Smooth muscle cell (in vitro differentiated cells): Measurements from ENCODE around the gene MBNL2. TPM values are rescaled to one million over a fixed set of nuclear protein-coding genes. Genes with fewer than 3 reads are reported as not detected.
A peak's percentile ranks its signal among the peaks of the same experiment; 100 is the strongest.

Experiments used
- DNase-seq: peaks from one replicate; lab custom pipeline; 2025; ENCODE audit not compliant: unreplicated experiment; lab: John Stamatoyannopoulos, UW
- H2AFZ ChIP-seq: fragments of 200-600 bp; sonication (generic); 2 replicates; pipeline ENCODE4 v1.6.0; 2016; ENCODE audit warnings: antibody characterized with exemption, low read depth, mild to moderate bottlenecking
- H3F3A ChIP-seq: fragments of 200-600 bp; sonication (generic); 2 replicates; pipeline ENCODE4 v1.6.0; 2017; ENCODE audit warnings: antibody characterized with exemption, low read depth
- H3K27ac ChIP-seq: fragments of 200-600 bp; sonication (generic); 2 replicates; pipeline ENCODE4 v1.5.1; 2016; ENCODE audit warnings: low read depth, mild to moderate bottlenecking
- H3K27me3 ChIP-seq: fragments of 200-600 bp; sonication (generic); 2 replicates; pipeline ENCODE4 v1.6.1; 2016; ENCODE audit warnings: low read depth, mild to moderate bottlenecking
- H3K36me3 ChIP-seq: fragments of 200-600 bp; sonication (generic); 2 replicates; pipeline ENCODE4 v1.5.1; 2016; ENCODE audit warnings: low read depth
- H3K4me1 ChIP-seq: fragments of 200-600 bp; sonication (generic); 2 replicates; pipeline ENCODE4 v1.5.1; 2016; ENCODE audit warnings: low read depth
- H3K4me2 ChIP-seq: fragments of 200-600 bp; sonication (generic); 2 replicates; pipeline ENCODE4 v1.6.0; 2016; ENCODE audit warnings: mild to moderate bottlenecking
- H3K4me3 ChIP-seq: fragments of 200-600 bp; sonication (generic); 2 replicates; pipeline ENCODE4 v1.5.1; 2016; ENCODE audit warnings: mild to moderate bottlenecking
- H3K79me2 ChIP-seq: fragments of 200-600 bp; sonication (generic); 2 replicates; pipeline ENCODE4 v1.6.0; 2016; ENCODE audit warnings: low read depth, mild to moderate bottlenecking
- H3K9ac ChIP-seq: fragments of 200-600 bp; sonication (generic); 2 replicates; pipeline ENCODE4 v1.6.0; 2016; ENCODE audit warnings: low read depth
- H3K9me3 ChIP-seq: fragments of 200-600 bp; sonication (generic); replicated peaks from 2 replicates; pipeline ENCODE4 v1.5.1; 2016; ENCODE audit warnings: low read depth
- H4K20me1 ChIP-seq: fragments of 200-600 bp; sonication (generic); 2 replicates; pipeline ENCODE4 v1.6.0; 2016; ENCODE audit warnings: low read depth
- CTCF ChIP-seq: fragments of 200-600 bp; sonication (generic); IDR thresholded peaks from 2 replicates; pipeline ENCODE4 v1.5.1; 2017; ENCODE audit warnings: borderline replicate concordance, mild to moderate bottlenecking, antibody characterized with exemption; ENCODE audit not compliant: insufficient read depth, poor library complexity, severe bottlenecking
- WGBS: methylation state at CpG from one replicate; pipeline ENCODE4 v1.1.7; 2016; ENCODE audit warnings: low lambda C conversion rate; 5-methylcytosine and 5-hydroxymethylcytosine counted together
- polyA plus RNA-seq: library from polyadenylated mRNA; unstranded; fragments of >200 nt; fragmentation: Nextera tagmentation; extraction: Ambion mirVana; gene quantifications from 2 replicates; pipeline ENCODE4 v1.2.1, GENCODE V29; 2016
- total RNA-seq: library from RNA; depleted of rRNA; stranded (reverse); fragments of >200 nt; gene quantifications from 2 replicates; pipeline ENCODE4 v1.2.3, GENCODE V29; 2014

The MBNL2 gene
- total and polyA plus RNA-seq, 2 experiments from 2014 or later: 33.7 to 120 TPM

GRCh38 chr13:97367016-97367822 lies 145.1 kb downstream of the MBNL2 start:
- Histone ChIP-seq H4K20me1 (peaks cover 21% of the 10 kb centered on the region), H3K9ac (peak overlapping the region; percentile 23), H3K4me1 (peaks cover 4% of the 10 kb centered on the region), H3K27ac (peak overlapping the region; percentile 74), H3K4me3 (no peak overlapping the region), H3F3A (peaks cover 18% of the 10 kb centered on the region), H3K79me2 (no peaks in the 10 kb centered on the region), H3K36me3 (no peaks in the 10 kb centered on the region), H3K27me3 (no peaks in the 10 kb centered on the region), H3K9me3 (no peaks in the 10 kb centered on the region), H3K4me2 (peak overlapping the region; percentile 71), H2AFZ (no peak overlapping the region)
- peak; percentile 12 for DNase-seq
- TF ChIP-seq CTCF: no peak
- 37% methylated on average over 15 of the region's 15 CpGs for WGBS

GRCh38 chr13:97369261-97369893 lies 147.2 kb downstream of the MBNL2 start:
- no peak overlapping the region for H3K4me2 ChIP-seq
- H3K9me3 ChIP-seq: no peaks in the 10 kb centered on the region
- peaks cover 4% of the 10 kb centered on the region for H3K4me1 ChIP-seq
- H3K36me3 ChIP-seq: no peaks in the 10 kb centered on the region
- H3K79me2 ChIP-seq: no peaks in the 10 kb centered on the region
- no peak overlapping the region for H3K9ac ChIP-seq
- H4K20me1 ChIP-seq: peaks cover 21% of the 10 kb centered on the region
- H3K27me3 ChIP-seq: no peaks in the 10 kb centered on the region
- no peak overlapping the region for H3K27ac ChIP-seq
- no peak overlapping the region for H2AFZ ChIP-seq
- WGBS: 92% methylated on average over 4 of the region's 4 CpGs
- TF ChIP-seq CTCF: no peak
- H3K4me3 ChIP-seq: no peak overlapping the region
- peaks cover 18% of the 10 kb centered on the region for H3F3A ChIP-seq
- no peak for DNase-seq

GRCh38 chr13:97371486-97372109 lies 149.5 kb downstream of the MBNL2 start:
- no peak overlapping the region for H3K9ac ChIP-seq
- no peaks in the 10 kb centered on the region for H3K27me3 ChIP-seq
- peaks cover 8% of the 10 kb centered on the region for H3F3A ChIP-seq
- H2AFZ ChIP-seq: no peak overlapping the region
- H3K4me2 ChIP-seq: no peak overlapping the region
- H3K79me2 ChIP-seq: no peaks in the 10 kb centered on the region
- H3K27ac ChIP-seq: no peak overlapping the region
- peaks cover 7% of the 10 kb centered on the region for H3K36me3 ChIP-seq
- no peak overlapping the region for H3K4me3 ChIP-seq
- WGBS: 98% methylated on average over 7 of the region's 7 CpGs
- H3K9me3 ChIP-seq: no peaks in the 10 kb centered on the region
- H4K20me1 ChIP-seq: peaks cover 13% of the 10 kb centered on the region
- TF ChIP-seq CTCF: no peak
- DNase-seq: no peak
- peaks cover under 1% of the 10 kb centered on the region for H3K4me1 ChIP-seq
